HG02678 (cell line): ENCODE data around the gene ADGRV1.
"Not testable (repeated sequence)": the region's sequence is repeated elsewhere in the genome, so short reads cannot be mapped to it uniquely, and the experiment has no call there.

Experiments used
- ATAC-seq: cut with Tn5 transposase; IDR thresholded peaks from one replicate; pipeline ENCODE4 v1.9.1; 2021; ENCODE audit warnings: mild to moderate bottlenecking, moderate library complexity; ENCODE audit not compliant: unreplicated experiment

ADGRV1 gene

DNA sequence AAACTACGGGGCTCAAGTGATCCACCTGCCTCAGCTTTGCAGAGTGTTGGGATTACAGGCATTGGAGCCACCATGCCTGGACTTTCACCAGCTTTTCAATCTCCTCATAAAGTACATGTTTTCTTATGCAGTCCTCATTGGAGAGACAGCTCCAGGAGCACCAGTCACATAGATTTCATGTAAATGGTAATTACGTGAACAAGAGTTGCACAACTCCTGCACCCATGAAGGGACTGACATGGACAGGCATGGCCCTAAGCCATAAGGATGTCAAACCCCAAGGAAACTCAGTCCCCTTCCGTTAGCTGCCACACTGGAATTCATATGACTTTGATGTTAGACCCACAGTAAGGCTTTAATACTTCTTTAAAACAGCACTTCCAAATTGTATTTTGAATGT is 7.6 kb upstream of the ADGRV1 start:
- ATAC-seq, result no peak

DNA sequence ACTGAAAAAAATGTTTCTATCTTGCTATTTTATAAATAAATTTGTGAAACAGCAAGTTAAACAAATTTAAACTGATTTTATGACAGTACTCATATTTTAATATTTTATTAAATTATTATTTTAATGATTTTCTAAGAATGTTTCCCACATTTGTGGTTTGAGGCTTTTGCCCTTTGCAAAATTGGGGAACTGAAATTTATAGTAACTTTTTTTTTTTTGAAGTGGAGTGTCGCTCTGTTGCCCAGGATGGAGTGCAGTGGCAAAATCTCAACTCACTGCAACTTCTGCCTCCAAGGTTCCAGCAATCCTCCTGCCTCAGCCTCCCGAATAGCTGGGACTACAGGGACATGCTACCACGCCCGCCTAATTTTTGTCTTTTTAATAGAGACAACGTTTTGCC is 7.2 kb upstream of the ADGRV1 start:
- no peak for ATAC-seq

DNA sequence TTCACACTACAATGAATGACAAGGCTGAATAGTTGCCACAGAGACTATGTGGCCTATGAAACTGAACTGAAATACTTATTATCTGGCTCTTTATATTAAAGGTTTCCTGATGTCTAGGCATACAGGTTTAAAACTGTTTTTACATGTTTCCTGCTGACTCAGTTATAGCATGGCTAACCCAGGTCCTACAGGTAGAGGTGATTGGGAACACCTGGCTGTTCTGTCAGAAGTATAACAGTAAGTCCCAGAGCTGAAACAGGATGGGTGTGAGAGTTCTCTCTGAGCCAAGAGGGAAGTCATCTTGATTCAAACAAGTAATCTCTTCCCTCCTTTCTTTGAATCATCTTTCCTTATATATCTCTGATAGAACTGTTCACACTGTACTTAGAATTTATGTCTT is 4.9 kb upstream of the ADGRV1 start:
- no peak for ATAC-seq

DNA sequence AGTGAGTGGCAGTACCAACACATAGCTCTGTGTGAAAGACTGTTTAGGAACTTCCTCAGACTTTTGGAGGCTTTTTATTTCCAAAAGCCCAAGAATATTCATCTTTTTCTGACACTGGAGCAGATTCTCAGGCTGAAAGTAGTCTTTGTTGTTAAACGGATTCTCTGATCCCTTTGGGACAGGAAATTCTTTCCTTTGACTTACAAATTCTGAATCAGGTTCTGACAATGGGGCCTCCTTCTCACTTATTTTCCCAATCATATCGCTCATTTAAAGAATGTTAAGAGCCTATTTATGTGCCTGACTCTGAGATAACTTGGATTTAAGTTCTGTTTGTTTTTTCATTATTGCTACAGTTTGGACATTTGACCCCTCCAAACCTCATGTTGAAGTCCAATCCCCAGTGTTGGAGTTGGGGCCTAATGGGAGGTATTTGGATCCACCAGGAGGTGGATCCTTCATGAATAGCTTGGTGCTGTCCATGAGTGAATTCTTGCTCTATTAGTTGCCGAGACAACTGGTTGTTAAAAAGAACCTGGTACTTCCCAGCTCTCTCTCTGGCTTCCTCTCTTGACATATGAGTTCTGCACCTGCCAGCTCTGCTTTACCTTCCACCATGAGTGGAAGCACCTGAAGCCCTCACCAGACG is 4.1 kb upstream of the ADGRV1 start:
- no peak for ATAC-seq

DNA sequence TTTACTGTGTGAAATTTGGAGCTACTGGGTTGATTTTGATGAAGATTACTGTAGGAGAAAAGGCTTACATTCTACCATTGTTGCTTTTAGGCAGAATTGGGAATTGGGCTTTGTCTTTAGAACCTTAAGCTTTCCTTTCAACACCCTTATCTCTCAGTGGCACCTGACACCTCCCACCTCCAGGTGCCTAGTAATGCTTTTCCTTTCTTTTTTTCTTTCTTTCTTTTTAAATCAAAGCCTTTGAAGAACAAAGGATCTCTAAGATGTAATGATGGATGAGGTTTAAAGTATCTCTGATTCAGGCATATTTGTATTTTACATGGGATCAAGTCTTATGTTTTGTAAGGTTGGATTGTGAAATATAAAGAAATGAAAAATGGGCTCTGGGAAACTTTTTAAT is 2.9 kb upstream of the ADGRV1 start:
- ATAC-seq, result no peak

DNA sequence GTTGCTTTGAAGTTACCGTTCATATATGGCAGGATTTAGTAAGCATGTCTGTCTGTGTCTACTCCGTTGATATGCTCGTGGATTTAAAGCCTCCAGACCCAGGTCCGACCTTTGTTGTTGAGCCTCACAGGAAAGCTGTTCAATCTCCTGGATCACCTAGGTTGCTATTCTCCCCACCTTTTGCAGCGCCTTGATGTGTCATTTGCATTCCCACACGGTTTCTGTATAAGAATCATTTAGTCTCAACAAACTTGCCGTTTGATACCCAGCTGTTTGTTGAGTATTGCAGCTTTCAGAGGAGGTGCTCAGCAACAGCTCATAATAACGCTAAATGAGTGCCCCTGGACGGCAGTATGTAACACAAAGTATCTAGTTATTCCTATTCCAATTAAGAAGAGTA is 1.2 kb upstream of the ADGRV1 start:
- ATAC-seq, result no peak

DNA sequence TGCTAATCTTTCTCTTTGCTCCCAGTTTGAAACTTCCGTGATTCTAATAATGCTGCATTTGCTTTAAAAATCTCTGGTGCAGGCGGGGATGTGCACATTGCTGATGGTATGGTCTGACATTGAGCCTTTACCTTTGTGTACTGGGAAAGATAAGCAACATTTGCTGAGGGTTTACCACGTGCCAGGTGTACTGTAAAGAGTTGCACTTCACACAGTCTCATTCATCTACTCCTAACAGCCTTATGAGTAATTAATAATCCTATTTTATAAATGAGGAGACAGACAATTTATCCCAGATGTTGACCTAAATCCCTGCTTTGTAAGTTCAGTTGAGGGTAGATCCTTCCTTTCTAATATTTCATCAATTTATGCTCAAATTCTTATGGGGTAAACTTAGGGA is 726 bp upstream of the ADGRV1 start:
- no peak for ATAC-seq

DNA sequence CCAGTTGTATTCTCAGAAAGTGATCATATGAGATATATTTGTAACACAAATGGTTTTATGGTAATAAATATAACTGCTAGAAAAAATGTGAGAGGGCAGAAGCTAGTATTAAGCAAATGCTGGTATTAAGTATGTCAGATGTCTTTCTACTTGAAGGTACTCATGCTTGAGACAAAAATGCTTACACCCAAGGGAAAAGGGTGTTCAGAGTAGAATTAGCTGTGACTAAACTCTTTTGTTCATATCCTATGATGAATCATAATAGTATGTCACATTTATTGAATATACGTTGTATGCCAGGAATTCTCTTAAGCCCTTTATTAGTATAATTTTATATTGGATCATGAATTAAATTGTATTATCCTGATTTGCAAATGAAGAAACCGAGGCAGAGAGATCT is 2.2 kb downstream of the ADGRV1 start:
- ATAC-seq, result no peak

DNA sequence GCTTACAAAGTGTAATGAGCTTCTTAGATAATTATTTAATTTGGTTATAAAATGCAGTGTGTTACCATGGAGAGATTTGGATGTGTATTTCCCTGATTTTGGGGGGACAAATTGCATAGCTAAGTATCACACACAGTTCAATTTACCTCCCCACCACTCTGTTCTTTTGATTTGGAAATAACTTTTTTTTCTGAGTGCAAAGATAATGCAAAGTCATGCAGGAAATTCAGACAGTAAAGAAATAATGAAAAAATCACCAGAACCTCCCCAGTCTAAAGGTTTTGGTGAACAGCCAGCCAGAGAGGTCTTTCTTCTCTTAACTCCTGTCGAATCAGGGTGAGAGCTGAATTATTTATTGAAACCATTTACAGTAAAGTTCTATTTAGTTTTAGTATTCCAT is 3.2 kb downstream of the ADGRV1 start:
- ATAC-seq, result no peak

DNA sequence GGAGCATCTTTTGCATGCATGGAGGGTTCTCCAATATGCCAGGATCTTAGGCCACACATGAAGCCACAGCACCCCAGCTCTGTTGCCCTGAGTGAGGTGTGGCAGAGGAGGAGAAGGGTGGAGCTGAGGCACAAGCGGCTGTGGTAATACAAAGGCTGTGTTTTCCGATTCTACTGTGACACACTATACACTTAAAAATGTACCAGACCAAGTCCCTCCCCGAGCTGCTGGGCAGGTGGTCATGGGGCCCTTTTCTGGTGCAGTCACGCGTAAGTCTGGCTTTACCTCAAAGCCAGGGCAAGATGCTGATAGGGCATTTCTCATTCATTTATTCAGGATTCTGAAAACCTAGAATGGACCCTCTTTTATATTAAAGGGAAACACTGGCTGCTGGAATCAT is 3.7 kb downstream of the ADGRV1 start:
- ATAC-seq, result no peak

DNA sequence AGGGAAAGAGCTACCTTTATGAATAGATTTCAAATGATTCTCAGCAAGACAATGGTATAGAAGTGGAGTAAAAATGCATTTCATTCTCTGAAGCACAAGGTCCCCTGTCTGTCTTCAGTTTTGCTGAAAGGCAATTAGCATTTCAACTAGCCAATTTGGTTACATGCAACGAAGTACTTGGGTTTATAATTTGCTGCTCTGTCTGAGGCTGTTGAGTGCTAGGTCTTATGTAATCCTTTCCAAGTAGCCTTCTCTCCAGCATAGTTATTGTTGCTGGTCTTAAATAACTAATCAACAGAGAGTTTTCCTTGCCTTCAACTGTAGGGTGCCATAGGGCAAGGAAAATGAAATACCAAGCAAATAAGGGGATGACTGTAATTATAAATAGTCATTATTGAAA is 4.5 kb downstream of the ADGRV1 start:
- no peak for ATAC-seq

DNA sequence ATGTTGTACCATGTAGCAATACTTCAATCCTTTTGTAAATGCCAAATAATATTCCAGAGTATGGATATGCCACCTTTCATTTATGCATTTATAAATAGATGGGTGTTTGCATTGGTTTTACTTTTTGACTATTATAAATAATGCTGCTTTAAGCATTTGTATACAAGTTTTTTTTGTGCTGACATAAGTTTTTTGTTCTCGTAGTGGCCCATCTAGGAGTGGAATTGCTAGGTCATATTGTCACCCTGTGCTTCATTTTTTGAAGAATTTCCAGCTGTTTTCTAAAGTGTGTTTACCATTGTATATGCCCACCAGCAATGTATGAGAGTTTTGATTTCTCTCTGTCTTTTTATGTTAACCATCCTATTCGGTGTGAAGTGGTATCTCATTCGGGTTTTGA is 6.9 kb downstream of the ADGRV1 start:
- ATAC-seq, result no peak

DNA sequence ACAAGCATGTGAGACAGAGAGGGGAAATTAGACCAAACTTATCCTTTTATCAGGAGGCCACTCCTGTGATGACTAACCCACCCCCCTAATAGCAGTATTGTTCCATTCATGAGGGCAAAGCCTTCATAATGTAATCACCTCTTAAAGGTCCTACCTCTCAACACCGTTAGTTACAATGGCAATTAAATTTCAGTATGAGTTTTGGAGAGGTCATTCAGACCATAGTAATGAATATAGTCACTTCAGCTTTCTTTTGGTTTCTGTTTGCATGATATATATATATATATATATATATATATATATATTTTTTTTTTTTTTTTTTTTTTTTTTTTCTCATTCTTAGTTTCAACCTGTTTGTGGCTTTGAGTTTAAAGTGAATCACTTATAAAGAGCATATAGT is 10.5 kb downstream of the ADGRV1 start:
- no peak for ATAC-seq

DNA sequence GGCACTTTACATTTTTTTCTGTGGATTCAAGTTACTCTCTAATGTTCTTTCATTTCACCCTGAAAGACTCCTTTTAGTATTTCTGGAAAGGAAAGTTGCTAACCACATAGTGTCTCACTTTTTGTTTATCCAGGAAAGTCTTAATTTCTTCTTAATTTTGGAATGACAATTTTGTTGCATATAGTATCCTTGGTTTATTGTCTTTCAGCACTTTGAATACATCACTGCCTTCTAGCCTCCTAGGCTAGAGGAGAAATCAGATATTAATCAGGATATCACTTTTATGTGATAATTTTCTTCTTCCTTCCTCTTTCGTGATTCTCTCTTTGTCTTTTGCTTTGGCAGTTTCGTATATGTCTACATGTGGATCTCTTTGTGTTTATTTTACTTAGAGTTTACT is 11.4 kb downstream of the ADGRV1 start:
- no peak for ATAC-seq

DNA sequence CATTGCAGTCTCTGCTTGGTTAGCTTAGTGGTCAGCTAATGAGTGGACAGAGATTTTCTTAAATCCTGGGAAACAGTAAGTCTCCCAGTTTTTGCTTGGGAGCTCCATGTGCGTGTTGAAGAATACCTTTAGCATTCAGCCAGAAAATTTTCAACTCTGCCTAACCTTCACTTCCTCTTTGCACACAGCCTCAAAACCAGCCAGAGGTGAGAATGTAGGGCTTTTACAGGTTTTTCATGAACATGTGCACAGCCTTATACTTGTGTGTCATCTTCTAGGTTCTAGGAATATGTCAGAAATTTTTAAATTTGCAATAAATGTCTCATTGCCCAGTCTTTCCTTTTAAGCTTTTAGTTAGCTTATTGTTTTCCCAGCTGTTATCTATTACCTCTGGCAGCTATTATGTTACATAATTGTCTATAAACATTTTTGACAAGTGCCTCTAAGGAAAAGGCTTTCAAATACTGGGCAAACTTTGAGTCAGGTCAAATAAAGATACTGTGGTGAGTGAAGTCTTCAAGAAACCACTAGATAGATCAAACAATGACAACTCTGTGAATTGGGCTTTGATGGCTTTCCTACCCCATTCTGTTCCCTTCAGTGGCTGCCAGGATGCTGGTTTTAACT is 12.7 kb downstream of the ADGRV1 start:
- no peak for ATAC-seq

DNA sequence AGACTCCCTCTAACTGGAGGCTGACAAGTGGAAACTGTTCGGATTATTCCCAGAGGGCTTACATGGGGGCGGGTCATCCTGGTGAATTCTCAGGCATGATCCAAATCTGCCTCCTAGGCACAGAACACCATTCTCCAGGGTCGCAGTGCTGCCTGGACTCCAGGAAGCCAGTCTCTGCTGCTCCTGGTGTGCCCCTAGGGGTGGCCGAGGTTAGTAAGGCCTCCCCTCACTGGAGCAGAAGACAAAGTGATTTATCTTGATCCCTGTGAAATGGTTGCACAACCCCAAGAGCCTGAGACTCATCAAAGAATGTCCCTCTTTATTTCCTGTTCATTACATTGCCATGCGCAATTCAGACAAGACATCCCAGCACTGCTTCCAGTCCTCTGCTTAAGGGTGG is 17.1 kb downstream of the ADGRV1 start:
- ATAC-seq, result no peak

DNA sequence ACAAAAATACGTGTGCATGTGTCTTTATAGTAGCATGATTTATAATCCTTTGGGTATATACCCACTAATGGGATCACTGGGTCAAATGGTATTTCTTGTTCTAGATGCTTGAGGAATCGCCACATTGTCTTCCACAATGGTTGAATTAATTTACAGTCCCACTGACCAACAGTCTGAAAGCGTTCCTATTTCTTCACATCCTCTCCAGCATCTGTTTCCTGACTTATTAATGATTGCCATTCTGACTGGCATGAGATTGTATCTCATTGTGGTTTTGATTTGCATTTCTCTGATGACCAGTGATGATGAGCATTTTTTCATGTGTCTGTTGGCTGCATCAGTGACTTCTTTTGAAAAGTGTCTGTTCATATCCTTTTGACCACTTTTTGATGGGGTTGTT is 18.0 kb downstream of the ADGRV1 start:
- not testable (repeated sequence) for ATAC-seq

DNA sequence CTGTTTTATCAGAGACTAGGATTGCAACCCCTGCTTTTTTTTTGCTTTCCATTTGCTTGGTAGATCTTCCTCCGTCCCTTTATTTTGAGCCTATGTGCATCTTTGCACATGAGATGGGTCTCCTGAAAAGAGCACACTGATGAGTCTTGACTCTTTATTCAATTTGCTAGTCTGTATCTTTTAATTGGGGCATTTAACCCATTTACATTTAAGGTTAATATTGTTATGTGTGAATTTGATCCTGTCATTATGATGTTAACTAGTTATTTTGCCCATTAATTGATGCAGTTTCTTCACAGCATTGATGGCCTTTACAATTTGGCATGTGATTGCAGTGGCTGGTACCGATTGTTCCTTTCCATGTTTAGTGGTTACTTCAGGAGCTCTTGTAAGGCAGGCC is 21.3 kb downstream of the ADGRV1 start:
- not testable (repeated sequence) for ATAC-seq

DNA sequence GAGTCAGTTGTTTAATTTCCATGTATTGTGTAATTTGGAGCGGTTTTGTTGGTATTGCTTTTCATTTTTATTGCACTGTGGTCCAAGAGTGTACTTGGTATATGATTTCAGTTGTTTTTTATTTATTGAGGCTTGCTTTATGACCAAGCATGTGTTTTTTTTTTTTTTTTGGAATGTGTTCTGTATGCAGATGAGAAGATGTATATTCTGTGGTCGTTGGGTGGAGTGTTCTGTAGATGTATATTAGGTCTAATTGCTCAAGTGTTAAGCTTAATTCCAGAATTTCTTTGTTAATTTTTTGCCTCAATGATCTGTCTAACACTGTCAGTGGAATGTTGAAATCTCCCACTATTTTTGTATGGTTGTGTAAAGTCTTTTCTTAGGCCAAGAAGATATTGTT is 23.4 kb downstream of the ADGRV1 start:
- ATAC-seq, result no peak

DNA sequence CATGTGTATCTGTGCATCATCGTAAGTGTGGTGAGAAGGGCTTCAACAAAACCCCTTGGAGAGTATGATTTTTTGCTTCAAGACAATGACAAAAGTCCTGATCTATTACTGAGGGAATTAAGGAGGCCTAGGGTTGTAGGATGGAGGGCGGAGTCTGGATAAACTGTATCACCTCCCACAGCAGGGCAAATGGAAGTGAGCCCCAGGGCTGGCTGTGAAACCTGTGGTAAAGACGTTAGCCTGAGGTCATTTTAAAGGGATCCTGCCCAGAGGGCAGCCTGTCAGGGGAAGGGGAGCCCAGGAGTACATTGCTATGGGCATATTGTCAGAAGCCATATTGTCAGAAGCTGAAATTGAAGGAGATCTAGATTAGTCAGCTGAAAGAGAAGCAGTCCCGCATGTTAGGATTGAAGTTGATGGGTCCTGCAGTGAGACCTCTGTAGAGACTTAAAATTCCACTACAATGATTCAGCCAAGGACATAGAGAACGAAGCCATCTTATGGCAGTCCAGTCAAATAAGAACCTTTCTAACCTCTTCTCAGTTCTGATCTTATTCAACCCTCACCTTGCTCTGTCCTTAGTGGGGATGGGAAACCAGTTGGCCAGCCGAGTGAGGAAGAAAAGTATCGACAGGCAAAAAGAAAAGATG is 26.9 kb downstream of the ADGRV1 start:
- no peak for ATAC-seq

DNA sequence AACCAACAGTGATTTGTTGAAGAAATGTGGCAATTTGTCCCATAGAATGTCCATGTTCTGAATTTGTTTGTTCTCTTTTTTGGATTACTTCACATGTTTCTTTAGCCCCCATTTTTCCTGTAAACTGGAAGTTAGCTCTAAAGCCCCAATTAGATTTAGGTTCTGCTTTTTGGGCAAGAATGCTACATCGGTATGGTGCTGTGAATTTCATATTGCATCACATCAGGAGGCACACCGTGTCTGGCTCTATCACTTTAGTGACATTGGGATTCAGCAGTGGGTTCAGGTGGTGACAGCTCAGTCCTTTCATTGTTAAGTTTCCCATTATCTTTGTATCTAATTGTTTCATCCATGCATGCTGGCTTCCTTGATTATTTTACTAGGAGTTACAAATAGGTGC is 27.9 kb downstream of the ADGRV1 start:
- no peak for ATAC-seq

DNA sequence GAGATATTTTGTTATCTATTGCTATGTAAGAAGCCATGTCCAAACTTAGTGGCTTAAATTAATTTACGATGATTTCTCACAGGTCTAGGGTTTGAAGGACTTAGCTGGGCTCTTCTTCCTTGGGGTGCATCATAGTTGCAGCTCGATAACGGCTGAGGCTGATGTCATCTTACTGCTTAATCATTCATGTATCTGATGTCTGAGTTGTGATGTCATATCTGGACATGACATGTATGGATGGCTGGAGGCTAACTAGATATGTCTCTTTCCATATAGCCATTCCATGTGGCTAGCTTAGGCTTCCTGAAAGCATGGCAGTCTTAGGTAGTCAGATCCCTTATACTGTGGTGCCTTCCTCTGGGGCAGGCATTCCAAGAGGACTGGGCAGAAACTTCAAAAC is 31.6 kb downstream of the ADGRV1 start:
- ATAC-seq, result no peak

DNA sequence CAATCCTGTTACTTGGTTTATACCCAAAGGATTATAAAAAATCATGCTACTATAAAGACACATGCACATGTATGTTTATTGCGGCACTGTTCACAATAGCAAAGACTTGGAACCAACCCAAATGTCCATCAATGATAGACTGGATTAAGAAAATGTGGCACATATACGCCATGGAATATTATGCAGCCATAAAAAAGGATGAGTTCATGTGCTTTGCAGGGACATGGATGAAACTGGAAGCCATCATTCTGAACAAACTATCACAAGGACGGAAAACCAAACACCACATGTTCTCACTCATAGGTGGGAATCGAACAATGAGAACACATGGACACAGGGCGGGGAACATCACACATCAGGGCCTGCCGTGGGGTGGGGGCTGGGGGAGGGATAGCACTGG is 34.5 kb downstream of the ADGRV1 start:
- ATAC-seq, result not testable (repeated sequence)
